Tongue (tissue), 2 donors: ENCODE results near the gene CRLF3. TPM values are rescaled to one million over a fixed set of nuclear protein-coding genes. Genes with fewer than 3 reads are reported as not detected.
"Not testable (repeated sequence)": the region's sequence is repeated elsewhere in the genome, so short reads cannot be mapped to it uniquely, and the experiment has no call there.

Source experiments
- DNase-seq: peaks from one replicate; pipeline ENCODE4 v3.0.0-alpha.2; 2015
- total RNA-seq: library from RNA; depleted of rRNA; stranded (reverse); fragments of >200 nt; gene quantifications from one replicate; pipeline ENCODE4 v1.2.3, GENCODE V29; 2014

Gene CRLF3
- total RNA-seq, 1 donor from 2014 or later = 13.3 TPM

GRCh38 chr17:30814236-30814635 lies 10.3 kb downstream of the CRLF3 start:
- DNase-seq = not testable (repeated sequence)

GRCh38 chr17:30812218-30813177 lies 12.0 kb downstream of the CRLF3 start:
- no peak for DNase-seq

GRCh38 chr17:30809867-30810266 lies 14.6 kb downstream of the CRLF3 start:
- DNase-seq = no peak

- DNase-seq = no peak
Measured at GRCh38 chr17:30808785-30809286, 15.7 kb downstream of the CRLF3 start.

- DNase-seq = no peak
Measured at GRCh38 chr17:30807896-30808295, 16.6 kb downstream of the CRLF3 start.

- DNase-seq = no peak
Measured at GRCh38 chr17:30805944-30806456, 18.5 kb downstream of the CRLF3 start.

- DNase-seq = no peak
Measured at GRCh38 chr17:30801671-30802070, 22.8 kb downstream of the CRLF3 start.

- no peak for DNase-seq
Measured at GRCh38 chr17:30796016-30796415, 28.5 kb downstream of the CRLF3 start.

- DNase-seq = no peak
Measured at GRCh38 chr17:30794372-30794771, 30.1 kb downstream of the CRLF3 start.

- DNase-seq = no peak
Measured at GRCh38 chr17:30793282-30793977, 31.1 kb downstream of the CRLF3 start.

GRCh38 chr17:30790279-30790678 lies 34.2 kb downstream of the CRLF3 start:
- DNase-seq = no peak

GRCh38 chr17:30788918-30789317 lies 35.6 kb downstream of the CRLF3 start:
- no peak for DNase-seq

GRCh38 chr17:30782206-30782605 lies 42.3 kb downstream of the CRLF3 start:
- DNase-seq = no peak

- DNase-seq = no peak
Measured at GRCh38 chr17:30780343-30780742, 44.1 kb downstream of the CRLF3 start.

- not testable (repeated sequence) for DNase-seq
Measured at GRCh38 chr17:30768771-30769170, 55.7 kb downstream of the CRLF3 start.

GRCh38 chr17:30767641-30768404 lies 56.7 kb downstream of the CRLF3 start:
- DNase-seq = not testable (repeated sequence)

GRCh38 chr17:30761060-30761459 lies 63.4 kb downstream of the CRLF3 start:
- DNase-seq = no peak

GRCh38 chr17:30753291-30753690 lies 71.2 kb downstream of the CRLF3 start:
- DNase-seq = not testable (repeated sequence)

- not testable (repeated sequence) for DNase-seq
Measured at GRCh38 chr17:30750982-30751381, 73.5 kb downstream of the CRLF3 start.

GRCh38 chr17:30747621-30748020 lies 76.9 kb downstream of the CRLF3 start:
- not testable (repeated sequence) for DNase-seq

GRCh38 chr17:30742669-30743068 lies 81.8 kb downstream of the CRLF3 start:
- DNase-seq = not testable (repeated sequence)

- not testable (repeated sequence) for DNase-seq
Measured at GRCh38 chr17:30736371-30736770, 88.1 kb downstream of the CRLF3 start.
